GM19455 (cell line): Measurements from ENCODE around the gene B4GALNT2.
"Not testable (repeated sequence)": the region's sequence is repeated elsewhere in the genome, so short reads cannot be mapped to it uniquely, and the experiment has no call there.

Source experiments
- ATAC-seq: cut with Tn5 transposase; IDR thresholded peaks from one replicate; pipeline ENCODE4 v1.9.1; 2021; ENCODE audit not compliant: unreplicated experiment

The B4GALNT2 gene

GRCh38 chr17:49117587-49118230 lies 14.9 kb upstream of the B4GALNT2 start:
- no peak for ATAC-seq

GRCh38 chr17:49120166-49120565 lies 12.4 kb upstream of the B4GALNT2 start:
- no peak for ATAC-seq

- no peak for ATAC-seq
Measured at GRCh38 chr17:49121696-49122292, 10.8 kb upstream of the B4GALNT2 start.

- no peak for ATAC-seq
Measured at GRCh38 chr17:49122566-49122965, 10.0 kb upstream of the B4GALNT2 start.

GRCh38 chr17:49123061-49123460 lies 9.5 kb upstream of the B4GALNT2 start:
- no peak for ATAC-seq

- ATAC-seq, result no peak
Measured at GRCh38 chr17:49125449-49125848, 7.1 kb upstream of the B4GALNT2 start.

- not testable (repeated sequence) for ATAC-seq
Measured at GRCh38 chr17:49126183-49126859, 6.2 kb upstream of the B4GALNT2 start.

- ATAC-seq, result not testable (repeated sequence)
Measured at GRCh38 chr17:49129359-49129950, 3.1 kb upstream of the B4GALNT2 start.

- ATAC-seq, result no peak
Measured at GRCh38 chr17:49130891-49131290, 1.7 kb upstream of the B4GALNT2 start.

GRCh38 chr17:49132317-49132698 lies 261 bp upstream of the B4GALNT2 start:
- ATAC-seq, result no peak

- no peak for ATAC-seq
Measured at GRCh38 chr17:49136335-49136734, 3.8 kb downstream of the B4GALNT2 start.

GRCh38 chr17:49145654-49146053 lies 13.1 kb downstream of the B4GALNT2 start:
- not testable (repeated sequence) for ATAC-seq

GRCh38 chr17:49146620-49147306 lies 14.2 kb downstream of the B4GALNT2 start:
- ATAC-seq, result no peak

- no peak for ATAC-seq
Measured at GRCh38 chr17:49148171-49148570, 15.6 kb downstream of the B4GALNT2 start.

- no peak for ATAC-seq
Measured at GRCh38 chr17:49151996-49152395, 19.4 kb downstream of the B4GALNT2 start.

GRCh38 chr17:49156256-49156655 lies 23.7 kb downstream of the B4GALNT2 start:
- no peak for ATAC-seq

- no peak for ATAC-seq
Measured at GRCh38 chr17:49157784-49158183, 25.2 kb downstream of the B4GALNT2 start.

- ATAC-seq, result no peak
Measured at GRCh38 chr17:49162866-49163265, 30.3 kb downstream of the B4GALNT2 start.

GRCh38 chr17:49165143-49165542 lies 32.6 kb downstream of the B4GALNT2 start:
- no peak for ATAC-seq

GRCh38 chr17:49168706-49169105 lies 36.1 kb downstream of the B4GALNT2 start:
- ATAC-seq, result no peak

GRCh38 chr17:49170216-49170615 lies 37.6 kb downstream of the B4GALNT2 start:
- ATAC-seq, result no peak
